Endometrial microvascular endothelial cells (primary cell): ENCODE results near the gene MORN5. TPM values are rescaled to one million over a fixed set of nuclear protein-coding genes. Genes with fewer than 3 reads are reported as not detected.

Experiments used
- in situ Hi-C: cut with HindIII; loops from 2 replicates; pipeline ENCODE4 v1.10.0; 2017; ENCODE audit warnings: low sequenced_read_pairs, low pct_unique_long_range_greater_than_20kb; ENCODE audit errors: inconsistent ontology term
- total RNA-seq: library from RNA; depleted of rRNA; stranded (reverse); fragments of >200 nt; gene quantifications from one replicate; pipeline ENCODE4 v1.2.3, GENCODE V29; 2015; ENCODE audit errors: inconsistent ontology term

MORN5 gene
- total RNA-seq, 1 donor from 2014 or later = not detected

- in situ Hi-C loops = no loop called here
Measured at GRCh38 chr9:122221183-122221811, 61.6 kb downstream of the MORN5 start.

GRCh38 chr9:122222791-122223190, 63.1 kb downstream of the MORN5 start:
- in situ Hi-C loops = no loop called here

- in situ Hi-C loops = no loop called here
Measured at GRCh38 chr9:122223435-122223834, 63.7 kb downstream of the MORN5 start.

GRCh38 chr9:122225312-122226141, 65.8 kb downstream of the MORN5 start:
- in situ Hi-C loops = no loop called here

GRCh38 chr9:122226142-122226757, 66.5 kb downstream of the MORN5 start:
- in situ Hi-C loops = no loop called here

GRCh38 chr9:122226758-122227574, 67.3 kb downstream of the MORN5 start:
- in situ Hi-C loops = no loop called here

GRCh38 chr9:122227575-122227900, 67.8 kb downstream of the MORN5 start:
- in situ Hi-C loops = no loop called here

GRCh38 chr9:122228191-122228567, 68.5 kb downstream of the MORN5 start:
- in situ Hi-C loops = no loop called here

- in situ Hi-C loops = no loop called here
Measured at GRCh38 chr9:122228568-122229484, 69.1 kb downstream of the MORN5 start, which contains the start of gene LHX6. TSS of gene LHX6 (minus strand) at chr9:122228957. CDS start at chr9:122228740, 217 bp downstream.

GRCh38 chr9:122229485-122229837, 69.8 kb downstream of the MORN5 start:
- in situ Hi-C loops = no loop called here

GRCh38 chr9:122232796-122233306, 73.1 kb downstream of the MORN5 start:
- in situ Hi-C loops = no loop called here

GRCh38 chr9:122234022-122234748, 74.5 kb downstream of the MORN5 start:
- in situ Hi-C loops = no loop called here

- in situ Hi-C loops = no loop called here
Measured at GRCh38 chr9:122236681-122237080, 77.0 kb downstream of the MORN5 start.

GRCh38 chr9:122239722-122240121, 80.0 kb downstream of the MORN5 start:
- in situ Hi-C loops = no loop called here

GRCh38 chr9:122244349-122244748, 84.6 kb downstream of the MORN5 start:
- in situ Hi-C loops = no loop called here

- in situ Hi-C loops = no loop called here
Measured at GRCh38 chr9:122246666-122247065, 87.0 kb downstream of the MORN5 start.

GRCh38 chr9:122248448-122248865, 88.7 kb downstream of the MORN5 start:
- in situ Hi-C loops = no loop called here
